GM19467 (cell line): ENCODE data around the gene AGAP1.

Experiments
- ATAC-seq: cut with Tn5 transposase; IDR thresholded peaks from one replicate; pipeline ENCODE4 v1.9.1; 2021; ENCODE audit warnings: mild to moderate bottlenecking, moderate library complexity; ENCODE audit not compliant: unreplicated experiment

AGAP1 gene

DNA sequence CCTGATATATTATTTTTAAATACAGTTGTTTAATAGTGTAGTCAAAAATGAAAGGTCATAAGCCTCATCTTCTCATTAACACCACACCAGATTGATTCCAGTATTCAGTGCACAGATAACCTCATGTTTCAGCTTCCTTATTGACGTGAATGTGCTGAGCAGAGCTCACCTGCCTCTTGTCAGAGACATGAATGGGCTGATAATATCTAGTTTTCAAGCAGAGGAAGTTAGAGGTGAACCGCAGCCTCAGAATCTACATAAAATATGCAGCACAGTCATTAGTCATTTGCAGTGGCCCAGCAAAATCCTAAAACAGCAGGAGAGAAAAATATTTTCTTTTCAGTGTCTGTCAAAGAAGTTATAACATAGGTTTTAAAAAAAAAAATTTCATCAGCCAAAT is 458.1 kb downstream of the AGAP1 start:
- no peak for ATAC-seq

DNA sequence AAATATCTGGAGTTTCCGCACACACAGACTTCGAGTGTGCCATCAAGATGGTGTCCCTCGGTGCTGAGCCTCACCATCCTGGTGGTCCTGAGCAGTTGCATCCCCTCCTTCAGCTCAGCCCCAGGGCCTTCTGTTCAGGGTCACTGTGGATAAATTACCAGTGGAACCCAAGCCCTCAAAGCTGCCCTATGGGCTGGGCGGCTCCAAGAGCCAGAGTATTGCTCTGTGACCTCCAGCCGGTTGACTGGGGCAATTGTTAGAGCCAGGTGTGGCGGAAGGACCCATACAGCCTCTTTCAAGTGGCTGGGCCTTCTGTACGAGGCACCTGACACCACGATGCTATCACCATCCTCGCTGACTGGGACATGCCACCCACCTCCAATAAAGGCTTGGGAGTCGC is 458.9 kb downstream of the AGAP1 start:
- no peak for ATAC-seq

DNA sequence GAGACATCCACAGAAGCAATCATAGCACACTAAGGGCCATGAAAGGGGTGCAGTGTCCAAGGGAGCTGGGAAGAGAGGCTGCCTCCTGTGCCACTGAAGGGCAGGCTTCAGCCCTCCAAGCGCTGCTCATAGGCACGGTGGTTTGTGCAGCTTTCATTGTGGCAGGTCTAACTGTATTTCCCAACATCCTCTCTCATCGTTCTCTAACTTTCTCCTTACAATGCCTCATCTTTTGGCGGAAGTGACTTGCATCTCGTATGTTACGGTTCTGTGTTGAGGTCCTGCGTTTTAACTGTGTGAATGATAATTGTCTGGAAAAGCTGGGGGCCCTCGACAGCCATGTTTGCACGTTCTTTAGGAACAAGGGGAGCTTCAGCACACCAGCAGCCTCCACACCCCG is 460.4 kb downstream of the AGAP1 start:
- ATAC-seq: no peak

DNA sequence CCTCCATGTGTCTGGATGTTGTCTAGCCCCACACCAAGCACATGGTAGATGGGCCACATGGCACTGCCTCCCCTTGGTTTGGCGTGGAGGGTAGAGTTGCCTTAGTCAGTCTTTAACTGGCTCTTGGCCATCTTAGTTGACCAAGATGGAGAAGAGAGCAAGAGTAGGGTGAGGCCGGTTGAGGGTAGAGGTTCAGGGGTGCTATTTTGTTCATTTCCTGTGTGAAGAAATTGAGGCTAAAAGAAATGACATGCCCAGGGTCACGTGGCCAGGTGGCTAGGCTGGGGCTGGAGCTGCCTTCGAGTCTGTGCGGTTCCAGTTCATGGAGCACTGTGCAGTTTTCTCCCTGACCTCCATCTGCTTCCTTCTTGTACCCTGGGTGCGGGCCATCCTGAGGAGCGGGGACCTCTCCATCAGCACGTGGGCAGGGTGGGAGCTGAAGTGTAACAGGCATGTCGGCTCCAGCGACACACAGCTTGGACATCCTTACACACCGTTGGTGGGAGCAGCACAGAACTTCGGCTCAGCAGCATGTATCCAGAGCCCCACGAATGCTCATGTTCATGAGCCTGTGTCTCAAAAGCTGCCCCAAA is 461.1 kb downstream of the AGAP1 start:
- ATAC-seq: no peak

DNA sequence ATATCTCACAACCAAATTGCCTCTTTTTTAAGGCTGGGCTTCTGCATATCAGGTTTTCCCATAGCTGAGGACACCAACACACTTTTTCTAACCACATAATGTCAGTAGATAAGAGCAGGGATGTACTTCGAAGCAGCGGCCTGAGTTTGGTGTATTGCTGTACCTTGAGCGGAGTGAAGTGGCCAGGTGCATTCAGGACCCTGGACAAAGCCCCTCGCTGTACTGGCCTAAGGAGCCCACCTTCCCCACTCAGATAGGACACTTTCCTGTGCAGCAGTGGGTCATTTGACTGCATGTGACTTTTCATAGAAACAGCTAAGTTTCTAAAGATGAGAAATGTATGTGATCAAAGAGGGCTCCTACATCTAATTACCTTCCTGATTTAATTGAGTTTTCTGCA is 461.8 kb downstream of the AGAP1 start:
- no peak for ATAC-seq

DNA sequence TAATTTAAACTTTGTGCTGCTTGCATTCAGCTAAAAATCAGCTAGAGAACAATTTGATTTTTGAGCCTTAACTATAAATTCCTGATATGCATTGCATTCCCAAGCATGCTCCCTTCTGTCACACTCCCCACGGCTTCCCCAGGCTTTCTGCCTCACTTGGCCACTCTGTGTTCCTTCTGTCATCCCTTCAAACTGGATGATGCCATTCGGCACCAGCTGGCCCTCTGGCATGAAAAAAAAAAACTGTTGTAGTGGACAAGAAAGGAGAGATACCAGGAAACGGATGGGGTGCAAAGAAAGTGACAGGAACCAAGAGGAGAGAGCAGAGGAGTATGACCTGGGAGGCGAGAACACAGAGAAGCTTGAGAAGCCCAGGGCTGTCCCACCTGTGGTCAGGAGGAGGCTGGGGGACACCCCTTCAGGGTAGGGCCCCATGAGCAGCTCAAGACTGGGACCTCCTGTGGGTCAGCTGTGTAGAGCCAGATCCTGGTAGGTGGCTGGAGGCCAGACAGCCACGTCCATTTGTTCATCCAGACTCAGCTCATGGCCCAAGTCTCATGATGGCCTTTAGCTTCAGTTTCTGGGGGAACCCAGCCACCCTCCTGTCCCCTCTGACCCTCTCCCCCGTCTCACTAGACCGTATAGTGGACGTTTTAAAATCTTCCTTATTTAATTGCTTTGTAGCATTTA is 462.6 kb downstream of the AGAP1 start:
- no peak for ATAC-seq

DNA sequence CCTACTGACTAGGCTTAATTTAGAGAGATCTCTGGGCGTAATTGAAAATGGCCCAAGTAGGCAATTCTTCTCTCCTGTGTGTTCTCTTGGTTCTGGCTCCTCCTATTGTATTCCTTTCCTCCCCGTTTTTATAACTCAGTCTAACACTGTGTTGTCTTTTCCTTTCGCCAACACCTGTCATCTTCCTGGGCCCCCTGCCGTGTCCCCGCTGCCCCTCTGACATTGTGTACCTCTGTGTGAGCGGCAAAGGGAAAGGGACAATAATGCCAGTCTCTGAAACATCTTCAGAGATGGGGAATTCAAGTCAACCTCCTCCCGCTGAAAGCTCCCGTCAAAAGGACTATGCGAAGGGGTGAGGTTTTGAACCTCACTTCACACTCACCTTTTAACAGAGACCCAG is 463.4 kb downstream of the AGAP1 start:
- ATAC-seq: no peak

DNA sequence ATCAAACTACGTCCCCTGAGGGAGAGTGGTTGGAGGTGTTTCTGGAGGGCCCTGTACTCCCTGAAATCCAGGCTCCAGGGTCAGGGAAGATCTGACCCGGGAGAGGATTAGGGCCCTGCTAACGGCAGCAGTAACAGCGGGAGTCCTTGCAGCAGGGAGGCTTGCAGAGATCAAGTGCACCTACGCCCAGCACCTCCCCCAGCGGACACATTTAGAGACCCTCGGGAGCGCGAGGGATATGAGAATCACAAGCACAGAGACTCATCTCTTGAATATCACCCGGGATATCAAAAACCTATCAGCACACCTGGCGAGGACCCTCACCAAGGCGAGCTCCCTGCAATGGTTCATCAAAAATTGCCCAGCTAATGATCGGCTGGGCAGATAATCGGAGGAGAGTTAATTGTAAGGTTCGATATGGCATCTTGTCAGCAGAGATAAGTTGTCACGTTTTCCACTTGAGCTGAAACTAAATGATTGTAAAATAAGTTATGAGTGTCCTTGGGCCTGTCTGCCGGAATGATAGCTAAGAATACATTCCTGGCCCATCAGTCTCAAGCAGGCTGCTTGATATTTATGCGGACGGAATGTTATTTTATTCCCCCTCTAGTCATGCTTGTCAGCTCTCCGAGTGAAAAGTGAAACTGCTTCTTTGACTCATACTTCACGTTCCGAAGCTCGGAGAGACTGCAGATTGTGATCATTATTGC is 464.5 kb downstream of the AGAP1 start:
- ATAC-seq: no peak

DNA sequence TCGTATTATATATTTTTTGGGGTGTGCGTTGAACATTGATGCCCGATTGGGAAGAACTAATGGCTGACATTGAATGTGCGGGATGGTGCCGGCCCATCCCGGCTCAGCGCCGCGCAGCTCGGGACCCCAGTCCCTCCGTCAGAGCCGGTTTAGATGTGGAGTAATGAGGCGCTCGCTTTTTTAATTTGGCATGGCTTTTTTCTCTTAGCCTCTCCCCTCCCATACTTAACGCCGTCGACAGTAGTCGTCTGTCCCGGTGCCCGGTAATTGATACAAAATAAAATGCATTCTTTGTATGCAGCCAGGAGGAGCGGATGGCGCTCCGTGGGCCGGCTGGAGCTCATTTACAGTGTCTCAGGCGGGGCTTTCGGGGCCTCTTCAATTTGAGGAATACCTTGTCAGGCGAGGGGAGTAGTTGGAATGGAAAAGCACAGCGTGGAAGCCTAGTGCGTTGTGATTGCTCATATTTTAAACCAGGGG is 465.1 kb downstream of the AGAP1 start:
- ATAC-seq: no peak

DNA sequence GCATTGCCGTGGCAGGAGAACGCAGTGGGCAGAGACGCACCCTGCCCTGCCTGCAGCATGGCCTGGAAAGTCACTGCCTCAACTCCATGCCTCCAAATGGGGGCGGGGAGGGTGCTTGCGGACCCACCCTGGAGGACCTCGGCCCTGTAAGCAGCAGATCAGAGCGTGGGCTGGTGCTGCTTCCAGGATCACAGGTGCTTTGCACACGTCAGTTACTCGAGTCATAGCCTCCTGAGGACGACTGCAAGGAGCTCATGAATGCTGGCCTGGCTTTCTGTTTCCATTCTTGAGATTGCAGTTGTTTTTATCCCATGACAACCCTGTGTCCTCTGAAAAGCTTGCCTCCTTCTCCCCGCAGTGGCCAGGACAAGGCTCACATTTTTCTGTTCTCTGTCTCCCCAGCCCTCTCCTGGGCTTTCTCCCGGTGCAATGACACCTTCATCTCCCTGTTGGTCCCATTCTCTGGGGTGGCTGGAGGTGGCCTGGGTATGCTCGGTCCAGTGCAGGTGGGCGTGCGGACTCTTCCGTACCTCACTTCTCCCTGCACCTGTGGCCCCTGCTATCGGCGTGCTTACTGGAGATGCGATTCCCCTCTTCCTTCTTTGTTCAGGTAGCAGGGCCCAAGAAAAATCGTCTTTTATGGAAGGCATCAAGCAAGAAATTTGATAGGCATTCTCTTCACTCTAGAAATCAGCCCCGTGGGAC is 466.3 kb downstream of the AGAP1 start:
- no peak for ATAC-seq

DNA sequence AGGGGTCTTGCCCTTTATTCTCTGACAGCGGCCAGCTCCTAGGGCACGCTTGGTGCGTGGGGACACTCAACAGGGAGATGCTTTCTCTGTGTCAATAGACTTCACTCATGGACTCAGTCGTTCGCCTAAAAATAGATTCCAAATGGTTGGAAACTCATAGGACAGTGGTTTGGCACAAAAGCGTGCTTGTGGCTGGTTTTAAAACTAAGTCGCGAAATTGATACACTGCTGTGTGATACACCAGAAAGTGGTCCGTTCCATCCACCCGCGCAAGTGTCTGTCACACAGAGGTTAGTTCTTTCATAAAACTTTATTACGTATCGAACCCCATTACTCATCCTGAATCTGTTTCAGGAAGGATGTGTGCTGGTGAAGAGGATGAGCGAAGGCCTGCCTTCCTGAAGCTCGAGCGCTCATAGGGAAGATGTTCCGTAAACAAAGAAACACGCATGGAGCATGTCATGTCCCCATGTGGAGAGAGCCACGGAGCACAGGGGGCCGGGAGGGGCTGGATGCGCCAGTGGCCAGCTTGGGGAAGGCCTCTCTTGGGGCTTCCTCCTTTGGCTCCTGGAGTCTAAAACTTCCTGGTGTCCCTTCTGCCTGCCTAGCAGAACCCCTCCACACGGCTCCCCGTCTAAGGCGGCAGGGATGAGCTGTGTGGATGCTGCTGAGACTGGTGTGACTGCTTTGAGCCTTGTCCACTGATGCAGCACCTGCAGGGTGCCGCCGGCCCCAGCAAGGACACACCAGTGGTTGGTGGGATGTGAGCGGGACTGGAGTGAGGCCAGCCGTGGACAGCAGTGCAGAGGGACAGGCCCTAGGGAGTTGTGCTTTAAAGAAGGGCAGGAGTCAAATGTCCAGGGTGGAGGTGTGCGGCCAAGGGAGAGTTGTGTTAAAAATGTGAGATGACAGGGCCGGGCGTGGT is 467.1 kb downstream of the AGAP1 start:
- no peak for ATAC-seq

DNA sequence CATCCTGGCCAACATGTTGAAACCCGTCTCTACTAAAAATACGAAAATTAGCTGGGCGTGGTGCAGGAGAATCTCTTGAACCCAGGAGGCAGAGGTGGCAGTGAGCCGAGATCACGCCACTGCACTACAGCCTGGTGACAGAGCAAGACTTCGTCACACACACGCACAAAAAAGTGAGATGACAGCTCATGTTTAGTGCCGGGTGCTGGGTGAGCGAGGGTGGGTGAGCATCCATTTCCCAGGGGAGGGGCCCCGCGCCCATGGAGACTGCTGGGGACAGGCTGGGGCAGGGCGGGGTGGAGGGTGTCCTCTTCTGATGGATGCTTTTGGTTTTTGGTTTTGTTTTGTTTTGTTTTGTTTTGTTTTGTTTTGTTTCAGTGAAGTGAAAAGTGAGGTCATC is 467.9 kb downstream of the AGAP1 start:
- no peak for ATAC-seq

DNA sequence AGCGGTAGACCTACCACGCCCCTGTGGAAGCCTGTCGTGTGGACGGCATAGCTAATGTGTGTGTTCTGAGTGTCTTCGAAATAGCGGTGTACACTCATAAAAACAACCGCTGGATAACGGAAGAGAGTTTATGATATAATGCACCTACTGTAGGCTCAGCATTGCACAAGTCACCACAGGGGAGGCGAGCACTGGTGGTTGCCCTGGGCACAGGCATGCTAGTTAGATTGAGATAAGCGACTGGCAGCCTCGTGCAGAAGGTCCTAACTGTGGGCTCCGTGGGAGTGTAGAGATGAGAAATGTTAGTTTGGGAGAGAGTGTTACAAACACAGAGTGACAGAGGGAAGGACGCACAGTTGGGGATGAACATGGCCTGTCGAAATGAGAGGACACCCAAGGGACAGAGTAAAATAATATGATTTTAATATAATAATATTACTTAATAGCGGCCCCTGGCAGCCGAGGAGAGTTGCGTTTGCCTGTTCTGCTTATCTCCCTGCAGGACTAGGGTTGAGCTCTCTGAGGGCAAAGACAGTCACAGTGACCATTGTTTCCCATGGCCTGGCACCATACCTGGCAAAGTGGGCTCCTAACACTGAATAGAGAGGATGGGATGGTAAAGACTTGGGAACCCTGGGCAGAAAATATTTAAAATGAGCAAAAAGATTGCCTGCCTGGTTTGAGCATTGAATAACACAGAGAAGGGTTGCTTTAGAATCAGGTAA is 470.2 kb downstream of the AGAP1 start:
- ATAC-seq: no peak

DNA sequence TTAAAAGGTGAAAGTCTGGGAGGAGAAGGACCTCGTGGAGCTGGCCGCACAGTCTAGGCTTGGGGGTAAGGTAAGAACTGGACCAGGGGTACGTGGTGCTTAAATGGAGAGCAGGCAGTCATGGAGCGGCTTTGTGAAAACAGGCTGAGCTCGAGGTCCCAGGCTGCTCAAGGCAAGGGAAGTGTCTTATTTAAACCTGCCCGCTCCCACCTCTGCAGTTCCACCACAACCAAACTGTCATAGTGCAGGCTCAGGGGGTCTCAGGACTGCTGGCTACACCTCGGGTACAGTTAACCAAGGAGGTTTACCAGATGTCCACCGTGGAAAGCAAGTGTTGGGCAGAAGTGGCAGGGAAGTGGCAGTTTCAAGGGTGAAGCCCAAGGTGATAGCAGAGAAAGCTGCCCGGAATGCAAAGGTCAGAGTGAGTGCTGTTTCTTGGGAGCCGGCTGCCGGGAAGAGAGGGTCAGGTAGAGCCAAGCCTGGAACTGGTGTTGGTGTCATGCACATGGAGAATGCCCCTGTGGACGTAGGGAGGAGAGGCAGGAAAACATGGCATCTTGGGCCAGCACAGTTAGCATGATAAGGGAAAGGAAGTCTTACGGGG is 471.0 kb downstream of the AGAP1 start:
- ATAC-seq: no peak

DNA sequence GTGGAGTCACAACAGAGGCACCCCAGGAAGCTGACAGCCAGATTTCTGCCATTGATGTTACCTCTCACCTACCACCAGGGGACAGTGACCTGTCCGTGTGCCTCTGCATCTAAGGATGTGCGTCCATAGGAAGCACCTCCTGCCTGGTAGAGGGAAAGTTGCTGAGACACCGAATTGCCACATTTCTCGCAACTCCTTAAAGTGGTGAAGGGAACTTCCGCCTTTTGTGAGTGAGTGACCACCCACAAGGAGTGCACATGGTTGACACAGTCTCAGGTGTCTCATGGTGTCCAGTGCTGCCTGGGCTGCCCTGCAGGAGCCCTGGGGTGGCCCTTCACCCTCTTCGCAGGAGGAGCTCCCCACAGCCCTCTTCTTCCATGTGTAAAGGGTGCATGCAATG is 472.6 kb downstream of the AGAP1 start:
- no peak for ATAC-seq

DNA sequence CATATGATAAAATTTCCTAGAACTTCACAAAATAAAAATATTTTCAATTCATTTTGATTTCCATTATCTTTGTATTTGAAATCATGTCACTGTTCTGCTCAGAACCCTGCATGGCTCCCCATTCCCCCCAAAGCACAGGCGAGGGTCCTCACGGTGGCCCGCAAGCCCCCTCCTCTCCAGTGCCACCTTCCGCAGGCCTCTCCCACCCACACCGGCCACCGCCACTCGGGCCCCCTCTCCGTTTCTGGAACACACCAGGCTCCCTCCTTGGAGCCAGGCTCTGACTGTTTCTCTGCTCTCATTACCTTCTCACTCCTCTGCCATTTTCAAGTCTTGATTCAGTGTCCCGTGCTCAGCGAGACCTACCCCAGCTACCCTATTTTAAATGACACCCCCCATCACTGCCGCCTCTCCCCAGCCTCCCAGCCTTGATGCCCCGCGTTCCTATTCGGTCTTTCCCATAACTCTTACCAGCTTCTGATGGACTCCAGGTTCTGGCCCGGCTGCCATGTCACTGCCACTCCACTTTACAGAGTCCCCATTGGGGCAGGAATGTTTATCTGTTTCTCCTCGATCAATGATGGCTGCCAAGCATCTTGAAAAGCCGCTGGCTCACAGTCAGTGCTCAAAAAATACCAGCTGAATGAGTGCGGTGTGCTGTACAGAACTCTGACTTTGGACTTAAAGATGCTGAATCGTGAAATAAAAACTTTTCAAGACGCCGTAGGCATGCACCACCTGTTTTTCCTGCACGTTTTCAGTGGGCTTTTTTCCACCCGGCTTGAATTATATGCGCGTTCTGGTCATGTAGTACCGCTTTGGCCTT is 473.3 kb downstream of the AGAP1 start:
- ATAC-seq: no peak

DNA sequence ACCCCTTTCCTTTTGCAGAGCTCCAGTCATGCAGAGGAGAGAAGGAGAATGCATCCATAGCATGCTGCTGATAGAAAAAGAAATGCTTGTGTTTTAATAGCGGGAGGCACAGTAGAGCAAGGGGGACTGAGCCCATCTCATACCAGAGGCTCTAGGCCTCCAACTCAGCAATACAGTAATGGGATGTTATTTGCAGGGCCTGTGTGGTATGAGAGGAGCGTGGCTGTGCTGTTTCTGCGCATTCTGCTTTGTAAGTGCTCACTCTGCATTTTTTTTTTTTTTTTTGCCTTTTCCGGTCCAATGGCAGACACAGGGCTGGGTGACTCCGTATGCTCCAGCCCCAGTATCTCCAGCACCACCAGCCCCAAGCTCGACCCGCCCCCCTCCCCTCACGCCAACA is 474.3 kb downstream of the AGAP1 start:
- no peak for ATAC-seq

DNA sequence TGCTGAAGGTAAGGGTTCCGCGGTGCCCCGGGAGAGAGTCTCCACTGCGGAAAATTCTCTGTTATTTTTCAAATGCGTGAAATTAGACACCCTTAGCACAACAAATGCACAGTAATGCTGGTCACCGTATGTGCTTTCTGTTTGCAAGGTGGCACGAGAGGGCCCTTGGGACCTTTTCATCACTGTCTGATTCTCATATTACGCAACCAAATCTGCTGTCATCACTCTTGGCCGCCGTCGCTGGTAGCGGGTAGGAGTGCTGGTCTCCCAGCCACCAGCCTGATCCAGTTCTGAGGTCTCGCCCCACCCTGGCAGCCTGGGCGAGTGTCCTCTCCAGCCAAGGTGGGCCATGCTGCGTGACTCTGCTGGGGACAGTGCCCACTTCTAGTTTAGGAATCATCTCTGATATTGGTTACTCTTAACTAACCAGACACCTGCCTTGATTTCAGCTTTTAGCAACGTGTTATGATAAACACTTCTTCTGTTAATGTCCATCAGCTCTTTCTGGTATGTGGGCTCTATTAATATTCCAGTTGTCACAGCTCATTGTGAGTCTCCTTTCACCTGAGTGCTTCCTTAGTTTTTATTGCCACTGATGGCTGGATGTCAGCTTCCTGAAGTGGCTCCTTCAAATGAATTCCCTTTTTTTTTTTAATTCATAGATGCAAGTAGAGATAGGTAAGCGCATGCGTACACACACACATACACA is 474.9 kb downstream of the AGAP1 start:
- no peak for ATAC-seq
